ENCODE data around the gene SLC66A2.

SLC66A2 gene

GRCh38 chr18:79940814-79941472, 10.5 kb downstream of the SLC66A2 start:
- TF ChIP-seq GATA3 (IDR thresholded peaks at IDR 0.05; ENCODE audit: low read depth, low read length) (no peak), GATA2 (IDR thresholded peaks at IDR 0.05; ENCODE audit: low read depth, low read length) (no peak)

- TF ChIP-seq GATA2 (IDR thresholded peaks at IDR 0.05; ENCODE audit: low read depth, low read length) (no peak), GATA3 (IDR thresholded peaks at IDR 0.05; ENCODE audit: low read depth, low read length) (no peak)
Observed at GRCh38 chr18:79940126-79940813, 11.2 kb downstream of the SLC66A2 start.

- TF ChIP-seq GATA3 (IDR thresholded peaks at IDR 0.05; ENCODE audit: low read depth, low read length): no peak
- TF ChIP-seq GATA2 (IDR thresholded peaks at IDR 0.05; ENCODE audit: low read depth, low read length): no peak
Observed at GRCh38 chr18:79939096-79939495, 12.4 kb downstream of the SLC66A2 start.

- no peak for TF ChIP-seq GATA2 (IDR thresholded peaks at IDR 0.05; ENCODE audit: low read depth, low read length)
- no peak for TF ChIP-seq GATA3 (IDR thresholded peaks at IDR 0.05; ENCODE audit: low read depth, low read length)
Observed at GRCh38 chr18:79938196-79938595, 13.3 kb downstream of the SLC66A2 start.

GRCh38 chr18:79937103-79937860, 14.2 kb downstream of the SLC66A2 start:
- TF ChIP-seq GATA3 (IDR thresholded peaks at IDR 0.05; ENCODE audit: low read depth, low read length): no peak
- TF ChIP-seq GATA2 (IDR thresholded peaks at IDR 0.05; ENCODE audit: low read depth, low read length): no peak

- no peak for TF ChIP-seq GATA2 (IDR thresholded peaks at IDR 0.05; ENCODE audit: low read depth, low read length)
- TF ChIP-seq GATA3 (IDR thresholded peaks at IDR 0.05; ENCODE audit: low read depth, low read length): no peak
Observed at GRCh38 chr18:79936641-79937040, 14.8 kb downstream of the SLC66A2 start.

GRCh38 chr18:79935925-79936324, 15.5 kb downstream of the SLC66A2 start:
- TF ChIP-seq GATA2 (IDR thresholded peaks at IDR 0.05; ENCODE audit: low read depth, low read length): no peak

GRCh38 chr18:79935499-79935898, 16.0 kb downstream of the SLC66A2 start:
- TF ChIP-seq GATA2 (IDR thresholded peaks at IDR 0.05; ENCODE audit: low read depth, low read length) (no peak), GATA3 (IDR thresholded peaks at IDR 0.05; ENCODE audit: low read depth, low read length) (no peak)

- TF ChIP-seq GATA2 (IDR thresholded peaks at IDR 0.05; ENCODE audit: low read depth, low read length) (no peak), GATA3 (IDR thresholded peaks at IDR 0.05; ENCODE audit: low read depth, low read length) (no peak)
Observed at GRCh38 chr18:79935098-79935480, 16.4 kb downstream of the SLC66A2 start.

- TF ChIP-seq GATA3 (IDR thresholded peaks at IDR 0.05; ENCODE audit: low read depth, low read length) (no peak), GATA2 (IDR thresholded peaks at IDR 0.05; ENCODE audit: low read depth, low read length) (no peak)
Observed at GRCh38 chr18:79934311-79935097, 16.9 kb downstream of the SLC66A2 start.

- TF ChIP-seq GATA2 (IDR thresholded peaks at IDR 0.05; ENCODE audit: low read depth, low read length) (no peak), GATA3 (IDR thresholded peaks at IDR 0.05; ENCODE audit: low read depth, low read length) (no peak)
Observed at GRCh38 chr18:79933765-79934164, 17.7 kb downstream of the SLC66A2 start.

GRCh38 chr18:79932907-79933306, 18.5 kb downstream of the SLC66A2 start:
- TF ChIP-seq GATA3 (IDR thresholded peaks at IDR 0.05; ENCODE audit: low read depth, low read length): no peak
- no peak for TF ChIP-seq GATA2 (IDR thresholded peaks at IDR 0.05; ENCODE audit: low read depth, low read length)

GRCh38 chr18:79931475-79931874, 20.0 kb downstream of the SLC66A2 start:
- TF ChIP-seq GATA3 (IDR thresholded peaks at IDR 0.05; ENCODE audit: low read depth, low read length) (no peak), GATA2 (IDR thresholded peaks at IDR 0.05; ENCODE audit: low read depth, low read length) (no peak)
